IPS-NIHi7 (cell line): ENCODE measurements around the gene KCNH3.
"Not testable (repeated sequence)": the region's sequence is repeated elsewhere in the genome, so short reads cannot be mapped to it uniquely, and the experiment has no call there.

ENCODE experiments used
- DNase-seq: peaks from one replicate; pipeline ENCODE4 v3.0.0; 2012; ENCODE audit warnings: mixed read lengths; ENCODE audit errors: extremely low spot score

KCNH3 gene

GRCh38 chr12:49527361-49528130, 11.3 kb upstream of the KCNH3 start:
- no peak for DNase-seq

GRCh38 chr12:49529414-49529813, 9.4 kb upstream of the KCNH3 start:
- no peak for DNase-seq

DNA sequence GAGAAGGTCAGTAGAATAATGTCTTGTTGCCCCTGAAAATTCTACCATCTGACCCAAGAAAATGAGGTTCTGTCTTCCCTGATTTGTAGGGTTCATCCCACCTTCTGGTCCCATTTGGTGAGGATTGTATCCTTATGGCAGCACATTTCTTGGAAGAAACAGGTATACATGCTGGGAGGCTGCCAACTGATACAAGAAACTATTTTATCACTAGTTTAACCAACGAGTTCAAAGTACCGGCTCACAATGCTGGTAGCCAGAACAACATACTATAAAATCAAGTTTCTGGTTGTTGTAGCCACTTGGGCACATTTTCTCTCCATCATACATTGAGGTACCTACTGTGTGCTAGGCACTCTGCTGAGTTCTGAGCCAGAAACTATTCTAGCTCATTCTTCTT, 7.1 kb upstream of the KCNH3 start:
- no peak for DNase-seq

- DNase-seq, result no peak
These were observed 5.5 kb upstream of the KCNH3 start for GRCh38 chr12:49533331-49533730.

DNA sequence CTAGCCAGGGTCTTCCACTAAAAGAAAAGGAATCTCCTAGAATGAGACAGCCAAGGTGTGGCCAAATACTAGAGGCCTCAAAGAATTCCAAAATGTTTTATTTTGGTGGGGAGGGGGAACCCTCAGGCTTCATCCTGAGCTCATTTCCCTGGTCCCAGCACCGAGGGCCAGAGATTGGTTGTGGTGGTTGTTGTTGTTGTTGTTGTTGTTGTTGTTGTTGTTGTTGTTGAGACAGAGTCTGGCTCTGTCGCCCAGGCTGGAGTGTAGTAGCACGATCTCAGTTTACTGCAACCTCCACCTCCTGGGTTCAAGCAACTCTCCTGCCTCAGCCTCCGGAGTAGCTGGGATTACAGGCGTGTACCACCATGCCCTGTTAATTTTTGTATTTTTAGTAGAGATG, 4.7 kb upstream of the KCNH3 start:
- not testable (repeated sequence) for DNase-seq

DNA sequence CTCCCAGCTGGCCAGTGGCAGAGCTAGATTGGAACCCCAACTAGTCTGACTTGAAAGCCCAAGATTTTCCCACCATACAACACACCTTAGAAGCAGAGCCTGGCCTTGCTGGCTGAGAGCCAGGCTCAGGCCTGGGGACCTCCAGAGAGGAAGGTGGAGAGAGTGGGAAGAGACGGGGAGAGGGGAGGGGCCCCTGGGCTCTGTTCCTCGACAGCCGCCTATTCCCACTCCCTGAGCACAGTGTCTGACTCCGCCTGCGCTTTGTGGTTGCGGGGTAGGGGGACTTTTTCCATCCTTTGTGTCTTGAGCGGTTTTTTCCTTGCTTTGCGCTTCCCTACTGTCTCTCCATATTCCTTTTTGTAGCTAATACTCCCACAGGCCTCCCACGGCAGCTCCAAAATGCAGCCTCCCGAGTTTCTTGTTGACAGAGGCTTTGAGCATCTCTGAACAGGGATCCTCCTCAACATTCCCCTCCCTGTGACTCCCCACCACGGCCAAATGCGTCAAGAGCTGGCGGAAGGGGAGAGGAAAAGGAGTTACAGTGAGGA, 4.0 kb upstream of the KCNH3 start:
- no peak for DNase-seq

DNA sequence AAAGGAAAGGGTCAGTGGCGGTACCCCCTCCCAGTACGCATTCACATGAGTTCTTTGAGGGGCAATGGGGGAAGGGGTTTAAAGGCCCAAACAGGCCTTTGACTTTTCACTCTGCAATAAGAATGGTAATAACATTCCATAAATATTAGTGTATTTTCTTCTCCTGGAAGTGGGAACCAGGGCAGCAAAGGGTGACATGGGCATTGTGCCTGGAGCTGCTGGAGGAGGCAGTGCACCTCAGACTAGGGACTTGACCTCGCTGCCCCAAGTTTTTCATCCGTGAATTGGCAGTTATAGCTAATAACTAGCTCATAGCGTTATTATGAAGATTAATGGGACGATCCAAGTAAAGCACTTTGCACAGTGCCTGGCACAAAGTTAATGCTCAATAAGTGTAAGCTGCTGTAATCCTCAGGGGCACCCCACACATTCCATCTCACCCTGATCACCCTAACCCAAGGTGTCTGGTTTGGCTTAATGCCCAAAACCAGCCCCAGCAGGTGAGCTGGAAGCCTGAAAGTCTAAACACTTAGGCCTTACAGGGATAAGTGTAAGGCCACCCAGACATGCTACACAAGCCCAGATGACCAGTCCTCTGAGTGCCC, 2.8 kb upstream of the KCNH3 start:
- no peak for DNase-seq

DNA sequence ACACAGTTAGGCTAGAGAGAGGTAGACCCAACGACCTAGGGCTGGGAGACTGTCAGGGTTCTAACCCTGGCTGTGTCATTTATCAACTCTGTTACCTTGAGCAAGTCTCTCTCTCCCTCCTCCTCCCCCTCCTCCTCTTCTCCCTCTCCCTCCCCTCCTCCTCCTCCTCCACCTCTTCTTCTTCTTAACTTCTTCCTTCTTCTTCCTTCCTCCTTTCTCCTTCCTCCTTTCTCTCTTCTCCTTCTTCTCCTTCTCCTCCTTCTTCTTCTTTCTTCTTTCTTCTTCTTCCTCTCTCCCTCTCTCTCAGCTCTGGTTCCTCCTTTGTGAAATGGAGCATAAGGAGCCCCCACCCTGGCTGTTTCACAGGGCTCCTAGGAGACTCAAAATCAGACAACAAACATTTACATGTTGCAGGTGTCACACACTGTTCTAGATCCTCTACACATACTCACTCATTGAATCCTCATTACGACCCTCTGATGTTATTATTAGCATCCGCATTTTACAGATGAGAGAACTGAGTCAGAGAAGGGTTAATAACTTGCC, 2.2 kb upstream of the KCNH3 start:
- DNase-seq, result no peak

DNA sequence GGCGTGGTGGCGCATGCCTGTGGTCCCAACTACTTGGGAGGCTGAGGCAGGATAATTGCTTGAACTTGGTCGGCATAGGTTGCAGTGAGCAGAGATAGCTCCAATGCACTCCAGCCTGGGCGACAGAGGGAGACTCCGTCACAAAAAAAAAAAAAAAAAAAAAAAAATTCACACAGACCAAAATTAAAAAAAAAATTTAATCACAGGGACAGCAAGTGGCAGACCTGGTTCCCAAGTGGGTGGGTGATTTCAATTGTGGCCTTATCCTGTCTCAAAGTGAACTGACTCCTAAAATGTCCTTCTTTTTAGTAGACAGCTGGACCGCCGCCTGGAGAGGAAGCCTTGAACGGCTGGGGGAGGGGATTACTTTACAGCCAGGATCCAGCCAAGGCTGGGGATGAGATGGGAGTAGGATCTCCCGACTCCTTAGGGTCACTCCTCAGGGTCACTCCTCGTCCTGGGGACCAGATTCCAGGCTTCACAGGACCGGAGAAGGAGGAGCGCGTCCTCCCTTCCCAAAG, 1.5 kb upstream of the KCNH3 start:
- DNase-seq, result no peak

DNA sequence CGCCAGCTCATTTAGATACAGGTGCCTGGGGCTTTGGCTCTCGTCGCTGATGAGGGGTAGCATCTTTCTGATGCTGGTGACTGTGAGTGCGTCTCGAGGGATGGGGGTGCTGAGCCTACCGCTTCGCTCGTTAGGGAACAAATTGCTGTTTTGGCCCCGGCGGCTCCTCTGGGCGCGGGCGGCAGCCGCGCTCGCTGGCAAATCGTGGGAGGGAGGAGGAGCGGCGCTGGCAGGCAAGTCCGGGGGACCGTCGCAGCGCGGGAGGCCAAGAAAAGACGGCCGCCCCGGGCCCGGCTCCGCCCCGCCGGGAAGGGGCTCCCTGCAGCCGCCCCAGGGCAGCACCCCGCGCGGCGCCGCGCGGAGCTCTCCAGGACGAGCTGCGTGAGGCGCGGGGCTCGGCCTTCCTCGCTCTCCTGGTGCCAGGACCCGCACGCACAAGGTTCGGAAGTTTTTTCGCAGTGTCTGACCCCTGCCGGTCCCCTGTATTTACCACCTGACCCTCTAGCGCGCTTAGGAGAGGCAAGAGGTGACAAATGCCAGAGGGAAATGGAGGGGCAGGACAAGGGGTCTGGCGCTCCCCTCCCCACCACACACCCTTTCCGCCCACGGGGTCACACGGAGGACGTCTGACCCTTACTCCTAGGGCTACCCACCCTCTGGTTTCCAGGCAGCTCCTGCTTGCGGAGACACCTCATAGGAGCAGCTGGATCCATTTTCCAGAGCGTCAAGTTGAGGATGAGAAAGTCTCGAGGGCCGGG, 899 bp upstream of the KCNH3 start:
- no peak for DNase-seq

DNA sequence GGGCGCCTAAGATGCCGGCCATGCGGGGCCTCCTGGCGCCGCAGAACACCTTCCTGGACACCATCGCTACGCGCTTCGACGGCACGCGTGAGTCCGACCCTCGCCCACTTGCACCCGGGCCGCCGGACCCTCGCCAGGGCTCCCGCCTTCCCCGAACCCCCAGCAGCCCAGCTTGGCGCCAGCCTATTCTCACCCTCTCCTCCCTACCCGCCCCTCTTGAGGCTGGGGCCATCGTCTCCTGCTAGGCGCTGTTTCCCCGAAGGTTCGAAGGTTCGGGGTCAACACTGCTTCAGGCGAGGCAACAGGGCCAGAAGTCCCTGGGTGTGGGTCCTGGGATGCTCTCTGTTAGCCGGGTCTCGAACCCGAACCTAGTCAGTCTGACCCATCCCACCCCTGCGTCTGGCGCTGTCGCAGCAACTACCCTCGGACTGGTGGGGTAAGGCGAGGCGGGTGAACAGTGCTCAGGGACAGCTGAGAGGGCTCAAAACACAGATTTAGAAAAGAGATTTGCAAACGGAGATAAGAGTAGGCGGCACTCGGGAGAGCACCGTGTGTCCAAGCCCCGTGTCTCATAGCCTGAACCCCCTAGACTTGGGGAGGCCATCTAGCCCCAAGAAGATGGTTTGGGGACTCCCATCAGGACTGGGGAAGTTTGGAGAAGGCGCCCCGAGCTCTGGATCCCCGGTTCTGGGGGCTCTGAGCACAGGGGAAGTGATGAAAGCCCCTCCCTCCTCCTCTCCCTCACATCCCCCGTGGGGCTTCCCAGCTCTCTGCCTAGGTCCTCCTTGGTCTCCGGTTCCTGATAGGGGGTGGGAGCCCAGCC, 787 bp downstream of the KCNH3 start:
- no peak for DNase-seq

- no peak for DNase-seq
These were observed 1.7 kb downstream of the KCNH3 start for GRCh38 chr12:49540229-49541139.

DNA sequence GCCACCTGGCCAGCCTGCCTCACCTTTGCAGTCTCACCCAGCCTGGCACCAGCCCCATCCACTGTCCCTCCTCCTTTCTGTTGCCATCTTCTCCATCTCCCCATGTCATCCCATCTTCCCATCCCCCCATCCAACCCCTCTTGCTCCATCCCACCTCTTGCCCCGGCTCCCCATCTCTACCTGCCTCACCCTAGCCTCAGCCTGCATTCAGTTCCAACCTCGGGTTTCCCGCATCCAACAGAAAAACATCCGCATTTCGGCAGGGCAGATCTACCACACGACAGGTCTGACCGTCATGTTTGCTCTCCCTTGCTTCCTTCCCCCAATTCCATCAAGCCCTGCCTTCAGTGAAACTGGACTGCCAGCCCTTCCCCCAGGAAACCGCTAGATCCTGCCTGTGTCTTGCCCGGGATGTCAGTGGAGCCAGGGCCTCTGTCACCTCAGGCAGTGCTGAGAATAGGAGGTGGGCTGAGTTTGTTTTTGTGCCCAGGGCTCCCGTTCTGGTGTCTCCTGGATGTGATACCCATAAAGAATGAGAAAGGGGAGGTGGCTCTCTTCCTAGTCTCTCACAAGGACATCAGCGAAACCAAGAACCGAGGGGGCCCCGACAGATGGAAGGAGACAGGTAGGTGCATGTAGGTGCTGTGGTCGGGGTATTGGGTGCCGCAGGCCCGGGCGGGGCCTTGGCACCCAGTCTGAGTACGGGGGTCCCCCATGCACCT, 2.5 kb downstream of the KCNH3 start:
- DNase-seq, result no peak

DNA sequence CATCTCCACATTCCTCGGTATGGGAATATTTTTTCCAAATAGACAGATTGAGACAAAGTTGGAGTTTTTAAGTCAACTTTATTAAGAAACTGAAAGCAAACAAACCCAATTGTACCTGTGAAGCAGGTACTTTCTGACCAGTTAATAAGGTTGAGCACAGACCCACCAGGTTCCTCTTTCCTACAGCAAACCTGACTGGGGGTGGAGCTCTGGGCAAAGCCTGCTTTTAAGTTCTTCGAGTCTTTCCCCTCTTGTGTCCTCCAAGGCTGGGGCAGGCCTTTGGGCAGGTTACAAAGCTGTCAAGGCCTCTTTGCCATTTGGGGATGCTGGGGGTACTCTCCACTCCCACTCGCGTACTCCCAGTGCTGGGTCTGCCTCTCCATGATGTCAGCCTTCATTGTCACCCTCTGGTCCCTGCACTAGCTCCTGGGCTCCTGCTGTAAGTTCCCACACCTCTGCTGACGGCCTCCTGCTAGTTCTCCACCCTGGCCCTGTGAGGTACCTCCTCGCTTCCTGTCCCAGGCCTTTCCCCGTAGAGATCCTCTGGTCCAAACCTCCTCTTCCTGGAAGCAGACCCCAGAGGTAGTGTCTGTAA, 3.2 kb downstream of the KCNH3 start:
- DNase-seq, result no peak

GRCh38 chr12:49542592-49543160, 3.8 kb downstream of the KCNH3 start:
- no peak for DNase-seq

DNA sequence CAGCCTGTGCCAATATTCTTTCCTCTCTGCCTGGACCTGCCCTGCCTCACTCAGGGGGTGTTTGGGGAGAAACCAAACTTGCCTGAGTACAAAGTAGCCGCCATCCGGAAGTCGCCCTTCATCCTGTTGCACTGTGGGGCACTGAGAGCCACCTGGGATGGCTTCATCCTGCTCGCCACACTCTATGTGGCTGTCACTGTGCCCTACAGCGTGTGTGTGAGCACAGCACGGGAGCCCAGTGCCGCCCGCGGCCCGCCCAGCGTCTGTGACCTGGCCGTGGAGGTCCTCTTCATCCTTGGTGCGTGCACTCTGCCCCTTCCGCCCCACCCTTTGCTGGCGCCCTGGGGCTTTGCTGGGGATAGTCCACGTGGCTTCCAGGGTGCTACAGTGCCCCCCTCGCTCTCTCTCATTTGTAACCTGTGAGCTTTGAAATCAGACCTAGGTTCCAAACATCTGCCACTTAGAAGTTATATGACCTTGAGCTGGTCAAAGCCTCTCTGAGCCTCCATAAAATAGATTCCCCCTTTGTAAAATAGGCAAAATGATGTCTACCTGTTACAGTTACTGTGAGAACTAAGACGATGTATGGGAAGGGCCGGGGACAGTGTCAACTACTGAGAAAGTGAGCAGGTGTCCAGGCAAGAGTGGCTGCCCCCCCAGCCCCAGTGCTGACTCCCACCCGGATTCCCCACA, 4.5 kb downstream of the KCNH3 start:
- no peak for DNase-seq

DNA sequence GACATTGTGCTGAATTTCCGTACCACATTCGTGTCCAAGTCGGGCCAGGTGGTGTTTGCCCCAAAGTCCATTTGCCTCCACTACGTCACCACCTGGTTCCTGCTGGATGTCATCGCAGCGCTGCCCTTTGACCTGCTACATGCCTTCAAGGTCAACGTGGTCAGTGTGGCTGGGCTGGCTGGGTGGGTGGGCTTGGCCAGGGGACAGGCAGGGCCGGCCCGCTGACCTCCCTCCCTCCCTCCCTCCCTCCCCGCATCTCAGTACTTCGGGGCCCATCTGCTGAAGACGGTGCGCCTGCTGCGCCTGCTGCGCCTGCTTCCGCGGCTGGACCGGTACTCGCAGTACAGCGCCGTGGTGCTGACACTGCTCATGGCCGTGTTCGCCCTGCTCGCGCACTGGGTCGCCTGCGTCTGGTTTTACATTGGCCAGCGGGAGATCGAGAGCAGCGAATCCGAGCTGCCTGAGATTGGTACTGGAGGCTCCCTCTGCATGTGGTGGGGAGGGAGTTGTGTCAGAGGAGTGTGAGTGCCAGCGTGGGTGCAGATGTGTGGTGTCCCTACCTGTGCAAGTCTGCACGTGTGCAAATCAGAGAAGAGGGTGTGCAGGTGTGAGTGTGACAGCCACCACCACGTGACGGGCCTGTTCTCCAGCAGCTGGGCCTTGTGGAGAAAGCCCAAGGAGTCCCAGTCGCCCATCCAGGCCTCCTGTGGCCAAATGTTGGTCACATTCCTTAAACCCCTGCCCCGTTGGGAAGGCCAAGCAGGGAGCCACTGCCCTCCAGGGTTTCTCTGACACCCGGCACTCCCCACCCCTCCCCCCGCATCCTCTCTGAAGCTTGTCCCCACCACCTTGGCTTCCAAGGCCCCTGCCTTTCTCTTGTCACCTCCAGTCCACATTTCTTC, 5.3 kb downstream of the KCNH3 start:
- DNase-seq, result peak; percentile 55
